ENCODE measurements around the gene DCP1B.

Gene DCP1B

GRCh38 chr12:1936406-1937320 lies 67.6 kb downstream of the DCP1B start:
- Mint-ChIP-seq H3K27ac (peak overlapping the region; percentile 69), H3K36me3 (peaks cover 12% of the 10 kb centered on the region), H3K9me3 (no peaks in the 10 kb centered on the region), H3K4me3 (no peak overlapping the region), H3K27me3 (no peaks in the 10 kb centered on the region), H3K4me1 (peaks cover 33% of the 10 kb centered on the region)
- ATAC-seq, result no peak

- Mint-ChIP-seq H3K36me3 (peaks cover 6% of the 10 kb centered on the region), H3K27ac (peak overlapping the region; percentile 69), H3K27me3 (no peaks in the 10 kb centered on the region), H3K4me1 (peaks cover 41% of the 10 kb centered on the region), H3K4me3 (no peak overlapping the region), H3K9me3 (no peaks in the 10 kb centered on the region)
- no peak for ATAC-seq
These were observed 68.4 kb downstream of the DCP1B start for GRCh38 chr12:1935700-1936378.

GRCh38 chr12:1935242-1935641 lies 69.0 kb downstream of the DCP1B start:
- Mint-ChIP-seq H3K27me3 (no peaks in the 10 kb centered on the region), H3K4me3 (no peak overlapping the region), H3K27ac (no peak overlapping the region), H3K4me1 (peaks cover 47% of the 10 kb centered on the region), H3K36me3 (peaks cover 5% of the 10 kb centered on the region), H3K9me3 (no peaks in the 10 kb centered on the region)
- no peak for ATAC-seq

- peaks cover 48% of the 10 kb centered on the region for H3K4me1 Mint-ChIP-seq
- peaks cover 5% of the 10 kb centered on the region for H3K36me3 Mint-ChIP-seq
- H3K9me3 Mint-ChIP-seq, result no peaks in the 10 kb centered on the region
- peak overlapping the region; percentile 17 for H3K27ac Mint-ChIP-seq
- H3K4me3 Mint-ChIP-seq, result no peak overlapping the region
- no peaks in the 10 kb centered on the region for H3K27me3 Mint-ChIP-seq
- ATAC-seq, result no peak
These were observed 69.4 kb downstream of the DCP1B start for GRCh38 chr12:1934831-1935230.

GRCh38 chr12:1934068-1934467 lies 70.2 kb downstream of the DCP1B start:
- Mint-ChIP-seq H3K36me3 (peaks cover 5% of the 10 kb centered on the region), H3K27me3 (no peaks in the 10 kb centered on the region), H3K4me1 (peaks cover 53% of the 10 kb centered on the region), H3K4me3 (no peak overlapping the region), H3K9me3 (no peaks in the 10 kb centered on the region), H3K27ac (peak overlapping the region; percentile 17)
- ATAC-seq, result no peak

- peak; percentile 87 for ATAC-seq
- Mint-ChIP-seq H3K4me1 (peaks cover 58% of the 10 kb centered on the region), H3K27me3 (no peaks in the 10 kb centered on the region), H3K9me3 (no peaks in the 10 kb centered on the region), H3K27ac (peak overlapping the region; percentile 17), H3K4me3 (peak overlapping the region; percentile 32), H3K36me3 (peaks cover 5% of the 10 kb centered on the region)
These were observed 70.8 kb downstream of the DCP1B start for GRCh38 chr12:1933342-1934051.

GRCh38 chr12:1932264-1932777 lies 71.9 kb downstream of the DCP1B start:
- Mint-ChIP-seq H3K9me3 (no peaks in the 10 kb centered on the region), H3K36me3 (peaks cover 5% of the 10 kb centered on the region), H3K27ac (peak overlapping the region; percentile 17), H3K4me1 (peaks cover 58% of the 10 kb centered on the region), H3K4me3 (peak overlapping the region; percentile 32), H3K27me3 (no peaks in the 10 kb centered on the region)
- ATAC-seq, result peak; percentile 65

- H3K9me3 Mint-ChIP-seq, result no peaks in the 10 kb centered on the region
- H3K4me3 Mint-ChIP-seq, result no peak overlapping the region
- peak overlapping the region; percentile 17 for H3K27ac Mint-ChIP-seq
- peaks cover 5% of the 10 kb centered on the region for H3K36me3 Mint-ChIP-seq
- peaks cover 59% of the 10 kb centered on the region for H3K4me1 Mint-ChIP-seq
- no peaks in the 10 kb centered on the region for H3K27me3 Mint-ChIP-seq
- no peak for ATAC-seq
These were observed 72.6 kb downstream of the DCP1B start for GRCh38 chr12:1931642-1932041.

GRCh38 chr12:1930803-1931597 lies 73.3 kb downstream of the DCP1B start:
- H3K27ac Mint-ChIP-seq, result peak overlapping the region; percentile 90
- peaks cover 65% of the 10 kb centered on the region for H3K4me1 Mint-ChIP-seq
- no peak for ATAC-seq
- no peaks in the 10 kb centered on the region for H3K9me3 Mint-ChIP-seq
- H3K4me3 Mint-ChIP-seq, result no peak overlapping the region
- H3K27me3 Mint-ChIP-seq, result no peaks in the 10 kb centered on the region
- no peaks in the 10 kb centered on the region for H3K36me3 Mint-ChIP-seq

- H3K4me1 Mint-ChIP-seq, result peaks cover 73% of the 10 kb centered on the region
- H3K36me3 Mint-ChIP-seq, result no peaks in the 10 kb centered on the region
- no peaks in the 10 kb centered on the region for H3K27me3 Mint-ChIP-seq
- ATAC-seq, result no peak
- peak overlapping the region; percentile 32 for H3K4me3 Mint-ChIP-seq
- H3K9me3 Mint-ChIP-seq, result no peaks in the 10 kb centered on the region
- H3K27ac Mint-ChIP-seq, result peak overlapping the region; percentile 90
These were observed 74.1 kb downstream of the DCP1B start for GRCh38 chr12:1929985-1930802.

GRCh38 chr12:1929241-1929984 lies 74.8 kb downstream of the DCP1B start:
- H3K9me3 Mint-ChIP-seq, result no peaks in the 10 kb centered on the region
- H3K36me3 Mint-ChIP-seq, result no peaks in the 10 kb centered on the region
- peak; percentile 37 for ATAC-seq
- H3K27me3 Mint-ChIP-seq, result no peaks in the 10 kb centered on the region
- peaks cover 81% of the 10 kb centered on the region for H3K4me1 Mint-ChIP-seq
- peak overlapping the region; percentile 47 for H3K4me3 Mint-ChIP-seq
- peak overlapping the region; percentile 90 for H3K27ac Mint-ChIP-seq

- no peaks in the 10 kb centered on the region for H3K9me3 Mint-ChIP-seq
These were observed 75.7 kb downstream of the DCP1B start for GRCh38 chr12:1928439-1929121.

More at GRCh38 chr12:1928439-1929121, 75.7 kb downstream of the DCP1B start:
- Mint-ChIP-seq H3K36me3 (peaks cover 1% of the 10 kb centered on the region), H3K4me1 (peaks cover 82% of the 10 kb centered on the region), H3K4me3 (no peak overlapping the region), H3K27me3 (no peaks in the 10 kb centered on the region), H3K27ac (no peak overlapping the region)
- no peak for ATAC-seq
